WTC11 (cell line): ENCODE data around the gene GJA10. TPM values are rescaled to one million over a fixed set of nuclear protein-coding genes. Genes with fewer than 3 reads are reported as not detected.

Source experiments
- ATAC-seq: fragments of 200-7000 bp; cut with Tn5 transposase; 2 replicates; pipeline ENCODE4 v1.10.0; 2021; ENCODE audit warnings: mild to moderate bottlenecking, moderate library complexity
- CTCF ChIA-PET: fragments of 300-600 bp; sonication (Branson Sonifier 250); formaldehyde crosslinking; loops from one replicate; lab custom pipeline; 2021; ENCODE audit warnings: antibody characterized with exemption; lab: Charles Lee
- POLR2A ChIA-PET: fragments of 350-600 bp; sonication (Branson Sonifier 250); formaldehyde crosslinking; loops from one replicate; lab custom pipeline; 2021; ENCODE audit warnings: antibody characterized with exemption; lab: Charles Lee
- DNase-seq: peaks from one replicate; pipeline ENCODE4 v3.0.0; 2021; ENCODE audit warnings: low spot score
- H3K27ac Mint-ChIP-seq: 2 replicates; pipeline ENCODE4 v1.8.0; 2021; ENCODE audit warnings: mixed read lengths
- H3K27me3 Mint-ChIP-seq: 2 replicates; pipeline ENCODE4 v1.8.0; 2021; ENCODE audit warnings: low read depth, mild to moderate bottlenecking, moderate library complexity, mixed read lengths
- H3K36me3 Mint-ChIP-seq: 2 replicates; pipeline ENCODE4 v1.8.0; 2021; ENCODE audit warnings: mixed read lengths
- H3K4me1 Mint-ChIP-seq: 2 replicates; pipeline ENCODE4 v1.8.0; 2022; ENCODE audit warnings: mixed read lengths
- H3K4me3 Mint-ChIP-seq: 2 replicates; pipeline ENCODE4 v1.8.0; 2021; ENCODE audit warnings: mild to moderate bottlenecking, moderate library complexity, mixed read lengths
- H3K9me3 Mint-ChIP-seq: 2 replicates; pipeline ENCODE4 v1.8.0; 2021; ENCODE audit warnings: mixed read lengths
- NFATC4 ChIP-seq: fragments of 250-450 bp; sonication (Bioruptor Pico); IDR thresholded peaks from 2 replicates; pipeline ENCODE4 v1.9.0; 2021; ENCODE audit warnings: mild to moderate bottlenecking
- NFYB ChIP-seq: sonication (generic); formaldehyde crosslinking; conservative IDR thresholded peaks from 2 replicates; pipeline ENCODE4 v1.8.0; 2022; ENCODE audit warnings: low read depth, missing genetic modification reagents
- NR3C1 ChIP-seq: sonication (generic); formaldehyde crosslinking; conservative IDR thresholded peaks from 2 replicates; pipeline ENCODE4 v1.8.1; 2023; ENCODE audit warnings: low read depth, mild to moderate bottlenecking, missing genetic modification reagents
- ZNF317 ChIP-seq: sonication (generic); formaldehyde crosslinking; IDR thresholded peaks from 2 replicates; pipeline ENCODE4 v1.8.1; 2023; ENCODE audit warnings: low read depth, mild to moderate bottlenecking, moderate library complexity, missing genetic modification reagents, borderline replicate concordance
- total RNA-seq: library from RNA; stranded (reverse); gene quantifications from 3 replicates; pipeline ENCODE4 v1.2.3, GENCODE V29; 2021
- TF ChIP-seq, protein P1 (sequence below): sonication (generic); formaldehyde crosslinking; IDR thresholded peaks from 2 replicates; pipeline ENCODE4 v1.8.1; 2023; ENCODE audit warnings: mild to moderate bottlenecking, missing genetic modification reagents
- TF ChIP-seq, protein P2 (sequence below): sonication (generic); formaldehyde crosslinking; conservative IDR thresholded peaks from 2 replicates; pipeline ENCODE4 v1.8.1; 2023; ENCODE audit warnings: mild to moderate bottlenecking, low read depth, missing genetic modification reagents, moderate library complexity
- TF ChIP-seq, protein P3 (sequence below): sonication (generic); formaldehyde crosslinking; IDR thresholded peaks from 2 replicates; pipeline ENCODE4 v1.8.0; 2023; ENCODE audit warnings: mild to moderate bottlenecking, missing genetic modification reagents
- TF ChIP-seq, protein P4 (sequence below): sonication (generic); formaldehyde crosslinking; IDR thresholded peaks from 2 replicates; pipeline ENCODE4 v1.8.1; 2023; ENCODE audit warnings: mild to moderate bottlenecking, missing genetic modification reagents, moderate library complexity
- TF ChIP-seq, protein P5 (sequence below): sonication (generic); formaldehyde crosslinking; IDR thresholded peaks from 2 replicates; pipeline ENCODE4 v1.8.1; 2022; ENCODE audit warnings: low read depth, mild to moderate bottlenecking, moderate library complexity, missing genetic modification reagents, borderline replicate concordance
- TF ChIP-seq, protein P6 (sequence below): fragments of 250-450 bp; sonication (Bioruptor Pico); IDR thresholded peaks from 2 replicates; pipeline ENCODE4 v1.8.0; 2021; ENCODE audit warnings: mild to moderate bottlenecking
- TF ChIP-seq, protein P7 (sequence below): fragments of 250-450 bp; sonication (Bioruptor Pico); IDR thresholded peaks from 2 replicates; pipeline ENCODE4 v1.9.0; 2021; ENCODE audit warnings: mild to moderate bottlenecking
- TF ChIP-seq, protein P8 (sequence below): sonication (generic); formaldehyde crosslinking; IDR thresholded peaks from 2 replicates; pipeline ENCODE4 v1.8.1; 2023; ENCODE audit warnings: mild to moderate bottlenecking, moderate library complexity, missing genetic modification reagents
- TF ChIP-seq, protein P9 (sequence below): fragments of 250-450 bp; sonication (Bioruptor Pico); conservative IDR thresholded peaks from 2 replicates; pipeline ENCODE4 v1.9.0; 2021; ENCODE audit warnings: mild to moderate bottlenecking

GJA10 gene
- total RNA-seq, 1 experiment from 2014 or later, result not detected

DNA sequence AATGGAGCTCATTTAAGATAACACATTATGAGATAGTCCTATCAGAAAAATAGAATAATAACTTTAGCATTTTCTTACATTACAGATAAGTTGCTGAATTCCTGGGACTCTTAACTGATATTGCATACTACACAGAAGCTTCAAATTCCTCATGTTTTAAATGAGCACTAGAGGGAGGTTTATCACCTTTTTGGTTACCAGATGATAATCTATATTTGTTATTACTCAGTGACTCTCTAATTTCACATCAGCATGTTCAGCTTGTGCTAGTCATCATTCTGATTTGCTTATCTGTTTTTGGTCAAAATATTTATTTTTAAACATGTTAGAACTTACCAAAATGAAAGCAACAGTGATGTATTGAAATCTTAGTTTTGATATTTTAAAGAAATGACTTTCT, 20.5 kb upstream of the GJA10 start (continued):
- TF ChIP-seq, protein P1, sequence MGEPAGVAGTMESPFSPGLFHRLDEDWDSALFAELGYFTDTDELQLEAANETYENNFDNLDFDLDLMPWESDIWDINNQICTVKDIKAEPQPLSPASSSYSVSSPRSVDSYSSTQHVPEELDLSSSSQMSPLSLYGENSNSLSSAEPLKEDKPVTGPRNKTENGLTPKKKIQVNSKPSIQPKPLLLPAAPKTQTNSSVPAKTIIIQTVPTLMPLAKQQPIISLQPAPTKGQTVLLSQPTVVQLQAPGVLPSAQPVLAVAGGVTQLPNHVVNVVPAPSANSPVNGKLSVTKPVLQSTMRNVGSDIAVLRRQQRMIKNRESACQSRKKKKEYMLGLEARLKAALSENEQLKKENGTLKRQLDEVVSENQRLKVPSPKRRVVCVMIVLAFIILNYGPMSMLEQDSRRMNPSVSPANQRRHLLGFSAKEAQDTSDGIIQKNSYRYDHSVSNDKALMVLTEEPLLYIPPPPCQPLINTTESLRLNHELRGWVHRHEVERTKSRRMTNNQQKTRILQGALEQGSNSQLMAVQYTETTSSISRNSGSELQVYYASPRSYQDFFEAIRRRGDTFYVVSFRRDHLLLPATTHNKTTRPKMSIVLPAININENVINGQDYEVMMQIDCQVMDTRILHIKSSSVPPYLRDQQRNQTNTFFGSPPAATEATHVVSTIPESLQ (CRISPR knock-in tag), result no peak
- TF ChIP-seq NFYB (CRISPR knock-in tag), result no peak
- TF ChIP-seq, protein P2, sequence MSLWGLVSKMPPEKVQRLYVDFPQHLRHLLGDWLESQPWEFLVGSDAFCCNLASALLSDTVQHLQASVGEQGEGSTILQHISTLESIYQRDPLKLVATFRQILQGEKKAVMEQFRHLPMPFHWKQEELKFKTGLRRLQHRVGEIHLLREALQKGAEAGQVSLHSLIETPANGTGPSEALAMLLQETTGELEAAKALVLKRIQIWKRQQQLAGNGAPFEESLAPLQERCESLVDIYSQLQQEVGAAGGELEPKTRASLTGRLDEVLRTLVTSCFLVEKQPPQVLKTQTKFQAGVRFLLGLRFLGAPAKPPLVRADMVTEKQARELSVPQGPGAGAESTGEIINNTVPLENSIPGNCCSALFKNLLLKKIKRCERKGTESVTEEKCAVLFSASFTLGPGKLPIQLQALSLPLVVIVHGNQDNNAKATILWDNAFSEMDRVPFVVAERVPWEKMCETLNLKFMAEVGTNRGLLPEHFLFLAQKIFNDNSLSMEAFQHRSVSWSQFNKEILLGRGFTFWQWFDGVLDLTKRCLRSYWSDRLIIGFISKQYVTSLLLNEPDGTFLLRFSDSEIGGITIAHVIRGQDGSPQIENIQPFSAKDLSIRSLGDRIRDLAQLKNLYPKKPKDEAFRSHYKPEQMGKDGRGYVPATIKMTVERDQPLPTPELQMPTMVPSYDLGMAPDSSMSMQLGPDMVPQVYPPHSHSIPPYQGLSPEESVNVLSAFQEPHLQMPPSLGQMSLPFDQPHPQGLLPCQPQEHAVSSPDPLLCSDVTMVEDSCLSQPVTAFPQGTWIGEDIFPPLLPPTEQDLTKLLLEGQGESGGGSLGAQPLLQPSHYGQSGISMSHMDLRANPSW (CRISPR knock-in tag), result no peak
- TF ChIP-seq, protein P3, sequence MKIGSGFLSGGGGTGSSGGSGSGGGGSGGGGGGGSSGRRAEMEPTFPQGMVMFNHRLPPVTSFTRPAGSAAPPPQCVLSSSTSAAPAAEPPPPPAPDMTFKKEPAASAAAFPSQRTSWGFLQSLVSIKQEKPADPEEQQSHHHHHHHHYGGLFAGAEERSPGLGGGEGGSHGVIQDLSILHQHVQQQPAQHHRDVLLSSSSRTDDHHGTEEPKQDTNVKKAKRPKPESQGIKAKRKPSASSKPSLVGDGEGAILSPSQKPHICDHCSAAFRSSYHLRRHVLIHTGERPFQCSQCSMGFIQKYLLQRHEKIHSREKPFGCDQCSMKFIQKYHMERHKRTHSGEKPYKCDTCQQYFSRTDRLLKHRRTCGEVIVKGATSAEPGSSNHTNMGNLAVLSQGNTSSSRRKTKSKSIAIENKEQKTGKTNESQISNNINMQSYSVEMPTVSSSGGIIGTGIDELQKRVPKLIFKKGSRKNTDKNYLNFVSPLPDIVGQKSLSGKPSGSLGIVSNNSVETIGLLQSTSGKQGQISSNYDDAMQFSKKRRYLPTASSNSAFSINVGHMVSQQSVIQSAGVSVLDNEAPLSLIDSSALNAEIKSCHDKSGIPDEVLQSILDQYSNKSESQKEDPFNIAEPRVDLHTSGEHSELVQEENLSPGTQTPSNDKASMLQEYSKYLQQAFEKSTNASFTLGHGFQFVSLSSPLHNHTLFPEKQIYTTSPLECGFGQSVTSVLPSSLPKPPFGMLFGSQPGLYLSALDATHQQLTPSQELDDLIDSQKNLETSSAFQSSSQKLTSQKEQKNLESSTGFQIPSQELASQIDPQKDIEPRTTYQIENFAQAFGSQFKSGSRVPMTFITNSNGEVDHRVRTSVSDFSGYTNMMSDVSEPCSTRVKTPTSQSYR (CRISPR knock-in tag), result no peak
- TF ChIP-seq, protein P4, sequence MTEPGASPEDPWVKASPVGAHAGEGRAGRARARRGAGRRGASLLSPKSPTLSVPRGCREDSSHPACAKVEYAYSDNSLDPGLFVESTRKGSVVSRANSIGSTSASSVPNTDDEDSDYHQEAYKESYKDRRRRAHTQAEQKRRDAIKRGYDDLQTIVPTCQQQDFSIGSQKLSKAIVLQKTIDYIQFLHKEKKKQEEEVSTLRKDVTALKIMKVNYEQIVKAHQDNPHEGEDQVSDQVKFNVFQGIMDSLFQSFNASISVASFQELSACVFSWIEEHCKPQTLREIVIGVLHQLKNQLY (CRISPR knock-in tag), result no peak
- TF ChIP-seq, protein P5, sequence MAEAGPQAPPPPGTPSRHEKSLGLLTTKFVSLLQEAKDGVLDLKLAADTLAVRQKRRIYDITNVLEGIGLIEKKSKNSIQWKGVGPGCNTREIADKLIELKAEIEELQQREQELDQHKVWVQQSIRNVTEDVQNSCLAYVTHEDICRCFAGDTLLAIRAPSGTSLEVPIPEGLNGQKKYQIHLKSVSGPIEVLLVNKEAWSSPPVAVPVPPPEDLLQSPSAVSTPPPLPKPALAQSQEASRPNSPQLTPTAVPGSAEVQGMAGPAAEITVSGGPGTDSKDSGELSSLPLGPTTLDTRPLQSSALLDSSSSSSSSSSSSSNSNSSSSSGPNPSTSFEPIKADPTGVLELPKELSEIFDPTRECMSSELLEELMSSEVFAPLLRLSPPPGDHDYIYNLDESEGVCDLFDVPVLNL (CRISPR knock-in tag), result no peak
- TF ChIP-seq NR3C1 (CRISPR knock-in tag), result no peak
- TF ChIP-seq NFATC4 (CRISPR knock-in tag), result no peak
- TF ChIP-seq, protein P6, sequence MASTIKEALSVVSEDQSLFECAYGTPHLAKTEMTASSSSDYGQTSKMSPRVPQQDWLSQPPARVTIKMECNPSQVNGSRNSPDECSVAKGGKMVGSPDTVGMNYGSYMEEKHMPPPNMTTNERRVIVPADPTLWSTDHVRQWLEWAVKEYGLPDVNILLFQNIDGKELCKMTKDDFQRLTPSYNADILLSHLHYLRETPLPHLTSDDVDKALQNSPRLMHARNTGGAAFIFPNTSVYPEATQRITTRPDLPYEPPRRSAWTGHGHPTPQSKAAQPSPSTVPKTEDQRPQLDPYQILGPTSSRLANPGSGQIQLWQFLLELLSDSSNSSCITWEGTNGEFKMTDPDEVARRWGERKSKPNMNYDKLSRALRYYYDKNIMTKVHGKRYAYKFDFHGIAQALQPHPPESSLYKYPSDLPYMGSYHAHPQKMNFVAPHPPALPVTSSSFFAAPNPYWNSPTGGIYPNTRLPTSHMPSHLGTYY (CRISPR knock-in tag), result no peak
- TF ChIP-seq, protein P7, sequence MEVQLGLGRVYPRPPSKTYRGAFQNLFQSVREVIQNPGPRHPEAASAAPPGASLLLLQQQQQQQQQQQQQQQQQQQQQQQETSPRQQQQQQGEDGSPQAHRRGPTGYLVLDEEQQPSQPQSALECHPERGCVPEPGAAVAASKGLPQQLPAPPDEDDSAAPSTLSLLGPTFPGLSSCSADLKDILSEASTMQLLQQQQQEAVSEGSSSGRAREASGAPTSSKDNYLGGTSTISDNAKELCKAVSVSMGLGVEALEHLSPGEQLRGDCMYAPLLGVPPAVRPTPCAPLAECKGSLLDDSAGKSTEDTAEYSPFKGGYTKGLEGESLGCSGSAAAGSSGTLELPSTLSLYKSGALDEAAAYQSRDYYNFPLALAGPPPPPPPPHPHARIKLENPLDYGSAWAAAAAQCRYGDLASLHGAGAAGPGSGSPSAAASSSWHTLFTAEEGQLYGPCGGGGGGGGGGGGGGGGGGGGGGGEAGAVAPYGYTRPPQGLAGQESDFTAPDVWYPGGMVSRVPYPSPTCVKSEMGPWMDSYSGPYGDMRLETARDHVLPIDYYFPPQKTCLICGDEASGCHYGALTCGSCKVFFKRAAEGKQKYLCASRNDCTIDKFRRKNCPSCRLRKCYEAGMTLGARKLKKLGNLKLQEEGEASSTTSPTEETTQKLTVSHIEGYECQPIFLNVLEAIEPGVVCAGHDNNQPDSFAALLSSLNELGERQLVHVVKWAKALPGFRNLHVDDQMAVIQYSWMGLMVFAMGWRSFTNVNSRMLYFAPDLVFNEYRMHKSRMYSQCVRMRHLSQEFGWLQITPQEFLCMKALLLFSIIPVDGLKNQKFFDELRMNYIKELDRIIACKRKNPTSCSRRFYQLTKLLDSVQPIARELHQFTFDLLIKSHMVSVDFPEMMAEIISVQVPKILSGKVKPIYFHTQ (CRISPR knock-in tag), result no peak
- TF ChIP-seq, all 79 proteins: peak for 0

DNA sequence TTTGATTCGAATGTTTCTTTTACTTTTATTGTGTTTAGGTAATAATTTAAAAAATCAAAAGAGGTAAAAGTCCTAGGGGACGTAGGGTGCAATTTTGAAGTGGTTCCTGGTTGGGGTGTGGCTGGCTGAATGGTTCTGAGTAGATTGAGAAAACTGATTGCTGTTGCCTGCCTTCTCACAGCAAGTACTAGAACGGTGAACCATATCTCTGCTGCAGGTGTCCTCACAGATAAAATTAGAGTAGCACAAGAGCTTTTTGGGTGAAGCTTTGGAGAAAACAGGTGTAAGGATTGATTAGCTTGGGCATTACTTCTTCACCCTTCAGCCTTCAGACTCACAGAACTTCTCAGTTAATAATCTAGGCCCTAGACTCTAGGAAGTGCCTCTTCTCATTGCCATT, 19.8 kb upstream of the GJA10 start:
- H3K36me3 Mint-ChIP-seq, result peaks cover 26% of the 10 kb centered on the region
- no peak overlapping the region for H3K4me3 Mint-ChIP-seq
- no peaks in the 10 kb centered on the region for H3K27me3 Mint-ChIP-seq
- no peaks in the 10 kb centered on the region for H3K9me3 Mint-ChIP-seq
- H3K27ac Mint-ChIP-seq, result no peak overlapping the region
- ChIA-PET CTCF (no interaction called here), POLR2A (no interaction called here)
- DNase-seq (no peak), ATAC-seq (no peak)
- TF ChIP-seq, protein P8, sequence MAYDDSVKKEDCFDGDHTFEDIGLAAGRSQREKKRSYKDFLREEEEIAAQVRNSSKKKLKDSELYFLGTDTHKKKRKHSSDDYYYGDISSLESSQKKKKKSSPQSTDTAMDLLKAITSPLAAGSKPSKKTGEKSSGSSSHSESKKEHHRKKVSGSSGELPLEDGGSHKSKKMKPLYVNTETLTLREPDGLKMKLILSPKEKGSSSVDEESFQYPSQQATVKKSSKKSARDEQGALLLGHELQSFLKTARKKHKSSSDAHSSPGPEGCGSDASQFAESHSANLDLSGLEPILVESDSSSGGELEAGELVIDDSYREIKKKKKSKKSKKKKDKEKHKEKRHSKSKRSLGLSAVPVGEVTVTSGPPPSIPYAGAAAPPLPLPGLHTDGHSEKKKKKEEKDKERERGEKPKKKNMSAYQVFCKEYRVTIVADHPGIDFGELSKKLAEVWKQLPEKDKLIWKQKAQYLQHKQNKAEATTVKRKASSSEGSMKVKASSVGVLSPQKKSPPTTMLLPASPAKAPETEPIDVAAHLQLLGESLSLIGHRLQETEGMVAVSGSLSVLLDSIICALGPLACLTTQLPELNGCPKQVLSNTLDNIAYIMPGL (CRISPR knock-in tag), result no peak
- TF ChIP-seq, protein P9, sequence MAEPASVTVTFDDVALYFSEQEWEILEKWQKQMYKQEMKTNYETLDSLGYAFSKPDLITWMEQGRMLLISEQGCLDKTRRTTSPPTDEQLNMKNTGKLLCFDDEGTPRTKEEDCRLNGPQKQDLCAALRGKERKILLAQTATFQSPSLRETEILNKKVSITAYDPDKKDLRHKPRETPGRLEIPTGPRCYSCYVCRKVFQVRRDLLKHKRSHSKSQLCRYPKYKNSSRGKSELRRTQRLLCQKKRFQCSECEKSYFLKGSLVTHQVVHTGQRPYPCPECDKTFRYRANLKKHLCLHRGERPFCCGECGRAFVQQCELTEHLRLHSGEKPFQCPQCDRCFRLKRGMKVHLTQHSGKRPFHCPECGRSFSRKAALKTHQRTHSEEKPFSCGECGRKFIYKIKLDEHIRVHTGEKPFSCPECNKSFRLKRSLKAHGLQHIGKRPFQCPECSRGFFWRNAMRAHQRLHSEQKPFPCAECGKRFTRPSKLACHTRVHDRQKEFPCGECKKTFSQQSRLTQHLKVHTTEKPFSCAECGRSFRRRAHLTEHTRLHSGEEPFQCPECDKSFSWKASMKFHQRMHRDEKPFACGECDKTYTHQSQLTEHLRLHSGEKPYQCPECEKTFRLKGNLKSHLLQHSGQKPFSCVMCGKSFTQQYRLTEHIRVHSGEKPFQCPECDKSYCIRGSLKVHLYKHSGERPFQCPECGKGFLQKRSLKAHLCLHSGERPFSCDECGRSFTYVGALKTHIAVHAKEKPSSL (CRISPR knock-in tag), result no peak
- no peak for TF ChIP-seq ZNF317 (CRISPR knock-in tag)
- no peaks in the 10 kb centered on the region for H3K4me1 Mint-ChIP-seq
